ENCODE results near the gene CD47. TPM values are rescaled to one million over a fixed set of nuclear protein-coding genes. Genes with fewer than 3 reads are reported as not detected.

The CD47 gene
- total and polyA plus RNA-seq, 2 of the 4 experiments (the other 2 are of a cell fraction) = 45.9 to 52.0 TPM

DNA sequence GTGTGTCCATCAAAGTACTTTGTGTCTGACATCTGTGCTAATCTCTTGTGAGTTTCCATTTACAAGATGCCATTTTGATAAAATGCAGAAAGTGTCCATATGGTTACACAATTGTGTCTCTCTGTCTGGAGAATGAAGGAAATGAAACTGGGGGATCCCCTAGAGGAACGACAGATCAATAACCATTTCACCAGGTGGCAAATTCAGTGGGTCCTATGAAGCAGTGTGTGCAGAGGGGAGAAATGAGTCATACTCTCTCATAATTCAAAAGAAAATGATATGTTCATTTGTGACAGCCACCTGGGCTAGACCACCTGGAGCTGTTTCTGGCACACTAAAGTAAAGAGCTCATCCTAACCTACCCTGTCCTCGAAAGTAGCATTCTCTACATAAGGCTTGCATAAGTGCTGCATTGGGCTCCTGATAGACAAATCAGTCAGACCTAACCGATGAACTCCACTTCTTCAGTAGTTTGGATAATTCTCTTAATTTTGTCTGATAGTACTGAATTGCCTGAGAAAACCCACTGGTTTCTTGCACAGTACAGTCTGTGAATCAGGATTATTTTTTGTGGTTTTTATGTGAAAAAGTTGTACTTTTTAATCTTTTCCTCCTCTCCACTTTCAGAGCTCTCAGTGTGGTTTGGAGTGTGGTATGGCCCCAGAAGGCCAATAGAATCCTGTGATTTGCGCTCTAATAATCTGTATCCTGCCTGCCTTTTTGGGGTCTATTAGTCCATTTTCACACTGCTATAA is 10.3 kb upstream of the CD47 start:
- Histone ChIP-seq H2BK120ac (ENCODE audit: low read depth, low read length) (no peak overlapping the region), H4K20me1 (ENCODE audit: insufficient read depth, low read length) (no peaks in the 10 kb centered on the region), H3K18ac (ENCODE audit: low read depth, low read length) (no peak overlapping the region), H3K27ac (ENCODE audit: insufficient read depth, low read length) (no peak overlapping the region), H3K4me1 (ENCODE audit: control insufficient read depth, insufficient read depth, low read length) (peaks cover 12% of the 10 kb centered on the region), H2AFZ (replicated peaks; ENCODE audit: low read length, poor library complexity) (no peak overlapping the region), H4K5ac (ENCODE audit: low read depth, low read length) (no peak overlapping the region), H2AK9ac (replicated peaks; ENCODE audit: low read depth, low read length, poor library complexity) (no peak overlapping the region), H3K4me3 (ENCODE audit: insufficient read depth, low read depth, low read length) (no peak overlapping the region), H2AK5ac (ENCODE audit: low read depth, low read length) (no peak overlapping the region), H2BK5ac (ENCODE audit: low read depth, low read length, poor library complexity, severe bottlenecking) (no peak overlapping the region), H4K8ac (ENCODE audit: low read depth in 2 of 2, low read length in 2 of 2) (no peak overlapping the region), H3K9ac (ENCODE audit: low read depth, low read length) (no peak overlapping the region), H2BK15ac (ENCODE audit: low read depth, low read length) (no peak overlapping the region), H3K27me3 (ENCODE audit: control insufficient read depth, insufficient read depth, low read length) (no peaks in the 10 kb centered on the region), H4K91ac (ENCODE audit: insufficient read depth, low read depth, low read length) (no peak overlapping the region), H3K9me3 (ENCODE audit: control insufficient read depth, insufficient read depth, low read length) (no peaks in the 10 kb centered on the region), H3K4ac (ENCODE audit: low read depth, low read length) (no peak overlapping the region), H3K23ac (ENCODE audit: low read depth, low read length) (no peak overlapping the region), H3K36me3 (ENCODE audit: control insufficient read depth, insufficient read depth, low read length) (no peaks in the 10 kb centered on the region), H3K79me1 (ENCODE audit: low read depth in 1 of 2, low read length in 2 of 2) (no peaks in the 10 kb centered on the region), H3K14ac (replicated peaks; ENCODE audit: low read depth, low read length) (no peak overlapping the region), H3K56ac (ENCODE audit: extremely low read depth, insufficient read depth, low read length) (no peak overlapping the region), H3K4me2 (ENCODE audit: low read depth, low read length) (no peak overlapping the region), H2BK20ac (ENCODE audit: low read depth, low read length) (no peak overlapping the region), H3K9me1 (ENCODE audit: insufficient read depth, low read length) (peaks cover 6% of the 10 kb centered on the region; the same call in 1 of the 2 replicates)
- DNase-seq (no peak), ATAC-seq (ENCODE audit: low read depth) (no peak)
- ChIA-PET POLR2A (ENCODE audit: unreplicated experiment) (no interaction called here), CTCF (no interaction called here)
- in situ Hi-C loops (cut with MboI; ENCODE audit: low sequenced_read_pairs) = no loop called here
- no TSS peak for BruUV-seq (replicated peaks)
- WGBS, 2 experiments (ENCODE audit: extremely low coverage in 2 of 2, insufficient read length in 1 of 2) = 100% methylated on average over 1 of the region's 4 CpGs; no CpG with 5 or more reads in 1 of the 2 experiments
- TF ChIP-seq SMC3 (IDR thresholded peaks at IDR 0.05; ENCODE audit: low read depth, low read length) (no peak), RFX5 (IDR thresholded peaks at IDR 0.05; ENCODE audit: low read depth, low read length) (no peak), CEBPB (IDR thresholded peaks at IDR 0.05; ENCODE audit: low read depth, low read length) (no peak), POLR2A (IDR thresholded peaks at IDR 0.05; ENCODE audit: low read depth, low read length) (no peak)
- TF ChIP-seq, protein P1, sequence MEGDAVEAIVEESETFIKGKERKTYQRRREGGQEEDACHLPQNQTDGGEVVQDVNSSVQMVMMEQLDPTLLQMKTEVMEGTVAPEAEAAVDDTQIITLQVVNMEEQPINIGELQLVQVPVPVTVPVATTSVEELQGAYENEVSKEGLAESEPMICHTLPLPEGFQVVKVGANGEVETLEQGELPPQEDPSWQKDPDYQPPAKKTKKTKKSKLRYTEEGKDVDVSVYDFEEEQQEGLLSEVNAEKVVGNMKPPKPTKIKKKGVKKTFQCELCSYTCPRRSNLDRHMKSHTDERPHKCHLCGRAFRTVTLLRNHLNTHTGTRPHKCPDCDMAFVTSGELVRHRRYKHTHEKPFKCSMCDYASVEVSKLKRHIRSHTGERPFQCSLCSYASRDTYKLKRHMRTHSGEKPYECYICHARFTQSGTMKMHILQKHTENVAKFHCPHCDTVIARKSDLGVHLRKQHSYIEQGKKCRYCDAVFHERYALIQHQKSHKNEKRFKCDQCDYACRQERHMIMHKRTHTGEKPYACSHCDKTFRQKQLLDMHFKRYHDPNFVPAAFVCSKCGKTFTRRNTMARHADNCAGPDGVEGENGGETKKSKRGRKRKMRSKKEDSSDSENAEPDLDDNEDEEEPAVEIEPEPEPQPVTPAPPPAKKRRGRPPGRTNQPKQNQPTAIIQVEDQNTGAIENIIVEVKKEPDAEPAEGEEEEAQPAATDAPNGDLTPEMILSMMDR (conservative IDR thresholded peaks at IDR 0.05; ENCODE audit: low read depth, low read length) = no peak
- TF ChIP-seq, protein P2, sequence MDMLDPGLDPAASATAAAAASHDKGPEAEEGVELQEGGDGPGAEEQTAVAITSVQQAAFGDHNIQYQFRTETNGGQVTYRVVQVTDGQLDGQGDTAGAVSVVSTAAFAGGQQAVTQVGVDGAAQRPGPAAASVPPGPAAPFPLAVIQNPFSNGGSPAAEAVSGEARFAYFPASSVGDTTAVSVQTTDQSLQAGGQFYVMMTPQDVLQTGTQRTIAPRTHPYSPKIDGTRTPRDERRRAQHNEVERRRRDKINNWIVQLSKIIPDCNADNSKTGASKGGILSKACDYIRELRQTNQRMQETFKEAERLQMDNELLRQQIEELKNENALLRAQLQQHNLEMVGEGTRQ (IDR thresholded peaks at IDR 0.05; ENCODE audit: low read depth, low read length) = no peak
- intact Hi-C loops (cut with micrococcal nuclease) = no loop called here
- dilution Hi-C loops (cut with HindIII; ENCODE audit: low sequenced_read_pairs, unreplicated experiment) = no loop called here

Measured in IMR-90 (cell line).